ENCODE data around the gene HSD17B12. TPM values are rescaled to one million over a fixed set of nuclear protein-coding genes. Genes with fewer than 3 reads are reported as not detected.

Gene HSD17B12
- polyA plus RNA-seq, 1 donor from 2014 or later: 58.8 TPM

DNA sequence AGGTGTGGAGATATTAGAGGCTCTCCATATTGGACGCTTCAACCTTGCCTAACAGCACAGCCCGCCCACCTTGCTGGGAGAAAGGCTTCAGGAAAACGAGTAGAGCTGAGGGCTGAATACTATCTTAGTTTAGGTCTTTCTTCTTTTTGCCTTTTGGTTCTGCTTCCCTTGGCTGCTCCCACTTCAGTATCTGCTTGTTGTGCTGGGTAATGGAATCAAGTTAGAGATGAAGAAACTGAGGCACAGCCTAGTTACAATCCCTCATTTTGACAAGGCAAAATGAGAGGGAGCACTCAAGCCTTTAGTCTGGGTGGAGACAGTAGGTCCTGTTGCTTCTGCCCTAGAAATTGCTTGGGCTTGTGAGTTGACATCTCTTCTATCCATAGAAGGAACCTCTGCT, 41.3 kb upstream of the HSD17B12 start:
- no peak overlapping the region for H3K9ac ChIP-seq (ENCODE audit: low read length)
- H3K36me3 ChIP-seq (ENCODE audit: insufficient read depth, low read length): no peaks in the 10 kb centered on the region
- no peaks in the 10 kb centered on the region for H3K9me3 ChIP-seq (ENCODE audit: low read length)
- TF ChIP-seq MXI1 (conservative IDR thresholded peaks at IDR 0.05; ENCODE audit: poor library complexity, severe bottlenecking) (no peak), EP300 (conservative IDR thresholded peaks at IDR 0.05; ENCODE audit: poor library complexity, severe bottlenecking) (no peak), SMC3 (conservative IDR thresholded peaks at IDR 0.05; ENCODE audit: poor library complexity) (no peak), EZH2 (IDR thresholded peaks at IDR 0.05; ENCODE audit: borderline replicate concordance, insufficient read depth, low read length, poor library complexity, severe bottlenecking) (no peak), RAD21 (conservative IDR thresholded peaks at IDR 0.05) (no peak), POLR2AphosphoS5 (IDR thresholded peaks at IDR 0.05) (no peak), TAF1 (IDR thresholded peaks at IDR 0.05; ENCODE audit: low read depth) (no peak)
- TF ChIP-seq, protein P1, sequence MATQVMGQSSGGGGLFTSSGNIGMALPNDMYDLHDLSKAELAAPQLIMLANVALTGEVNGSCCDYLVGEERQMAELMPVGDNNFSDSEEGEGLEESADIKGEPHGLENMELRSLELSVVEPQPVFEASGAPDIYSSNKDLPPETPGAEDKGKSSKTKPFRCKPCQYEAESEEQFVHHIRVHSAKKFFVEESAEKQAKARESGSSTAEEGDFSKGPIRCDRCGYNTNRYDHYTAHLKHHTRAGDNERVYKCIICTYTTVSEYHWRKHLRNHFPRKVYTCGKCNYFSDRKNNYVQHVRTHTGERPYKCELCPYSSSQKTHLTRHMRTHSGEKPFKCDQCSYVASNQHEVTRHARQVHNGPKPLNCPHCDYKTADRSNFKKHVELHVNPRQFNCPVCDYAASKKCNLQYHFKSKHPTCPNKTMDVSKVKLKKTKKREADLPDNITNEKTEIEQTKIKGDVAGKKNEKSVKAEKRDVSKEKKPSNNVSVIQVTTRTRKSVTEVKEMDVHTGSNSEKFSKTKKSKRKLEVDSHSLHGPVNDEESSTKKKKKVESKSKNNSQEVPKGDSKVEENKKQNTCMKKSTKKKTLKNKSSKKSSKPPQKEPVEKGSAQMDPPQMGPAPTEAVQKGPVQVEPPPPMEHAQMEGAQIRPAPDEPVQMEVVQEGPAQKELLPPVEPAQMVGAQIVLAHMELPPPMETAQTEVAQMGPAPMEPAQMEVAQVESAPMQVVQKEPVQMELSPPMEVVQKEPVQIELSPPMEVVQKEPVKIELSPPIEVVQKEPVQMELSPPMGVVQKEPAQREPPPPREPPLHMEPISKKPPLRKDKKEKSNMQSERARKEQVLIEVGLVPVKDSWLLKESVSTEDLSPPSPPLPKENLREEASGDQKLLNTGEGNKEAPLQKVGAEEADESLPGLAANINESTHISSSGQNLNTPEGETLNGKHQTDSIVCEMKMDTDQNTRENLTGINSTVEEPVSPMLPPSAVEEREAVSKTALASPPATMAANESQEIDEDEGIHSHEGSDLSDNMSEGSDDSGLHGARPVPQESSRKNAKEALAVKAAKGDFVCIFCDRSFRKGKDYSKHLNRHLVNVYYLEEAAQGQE (IDR thresholded peaks at IDR 0.05; ENCODE audit: borderline replicate concordance): no peak
- TF ChIP-seq, protein P2, sequence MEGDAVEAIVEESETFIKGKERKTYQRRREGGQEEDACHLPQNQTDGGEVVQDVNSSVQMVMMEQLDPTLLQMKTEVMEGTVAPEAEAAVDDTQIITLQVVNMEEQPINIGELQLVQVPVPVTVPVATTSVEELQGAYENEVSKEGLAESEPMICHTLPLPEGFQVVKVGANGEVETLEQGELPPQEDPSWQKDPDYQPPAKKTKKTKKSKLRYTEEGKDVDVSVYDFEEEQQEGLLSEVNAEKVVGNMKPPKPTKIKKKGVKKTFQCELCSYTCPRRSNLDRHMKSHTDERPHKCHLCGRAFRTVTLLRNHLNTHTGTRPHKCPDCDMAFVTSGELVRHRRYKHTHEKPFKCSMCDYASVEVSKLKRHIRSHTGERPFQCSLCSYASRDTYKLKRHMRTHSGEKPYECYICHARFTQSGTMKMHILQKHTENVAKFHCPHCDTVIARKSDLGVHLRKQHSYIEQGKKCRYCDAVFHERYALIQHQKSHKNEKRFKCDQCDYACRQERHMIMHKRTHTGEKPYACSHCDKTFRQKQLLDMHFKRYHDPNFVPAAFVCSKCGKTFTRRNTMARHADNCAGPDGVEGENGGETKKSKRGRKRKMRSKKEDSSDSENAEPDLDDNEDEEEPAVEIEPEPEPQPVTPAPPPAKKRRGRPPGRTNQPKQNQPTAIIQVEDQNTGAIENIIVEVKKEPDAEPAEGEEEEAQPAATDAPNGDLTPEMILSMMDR (IDR thresholded peaks at IDR 0.05; ENCODE audit: poor library complexity, severe bottlenecking): no peak
- H4K20me1 ChIP-seq (ENCODE audit: insufficient read depth): no peaks in the 10 kb centered on the region
- H3K79me2 ChIP-seq (replicated peaks; ENCODE audit: insufficient read depth, low read length): peaks cover 1% of the 10 kb centered on the region
- H3K27ac ChIP-seq (ENCODE audit: low read length): no peak overlapping the region
- H3F3A ChIP-seq (ENCODE audit: insufficient read depth, low read length, poor library complexity, severe bottlenecking): no peaks in the 10 kb centered on the region
- H3K4me3 ChIP-seq (ENCODE audit: low read length): no peak overlapping the region
- no peaks in the 10 kb centered on the region for H3K9me2 ChIP-seq (ENCODE audit: insufficient read depth, low read length)
- no peak overlapping the region for H3K4me2 ChIP-seq (ENCODE audit: low read length)
- no peaks in the 10 kb centered on the region for H3K27me3 ChIP-seq (ENCODE audit: insufficient read depth, low read depth, low read length)
- H2AFZ ChIP-seq (ENCODE audit: low read depth, low read length): no peak overlapping the region

DNA sequence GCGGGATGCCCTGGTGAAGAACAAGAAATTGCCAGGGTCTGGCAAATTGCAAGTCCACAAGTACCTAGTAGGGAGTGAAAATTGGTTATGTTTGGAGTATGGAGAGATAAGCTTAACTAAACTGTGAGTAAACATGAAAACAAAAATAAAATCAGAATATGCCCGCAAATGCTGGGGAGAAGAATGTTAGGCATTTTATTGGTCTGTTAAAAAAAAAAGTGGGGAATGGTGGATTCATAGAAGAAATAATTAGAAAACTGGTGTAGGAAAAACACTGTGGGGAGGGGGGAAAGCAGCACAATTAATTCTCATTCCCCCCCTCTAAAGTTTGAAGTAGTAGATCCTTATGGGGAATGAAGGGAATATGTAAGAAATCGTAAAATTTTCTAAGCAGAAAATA, 40.6 kb upstream of the HSD17B12 start:
- Histone ChIP-seq H3K27me3 (ENCODE audit: insufficient read depth, low read depth, low read length) (no peaks in the 10 kb centered on the region), H3K36me3 (ENCODE audit: insufficient read depth, low read length) (no peaks in the 10 kb centered on the region), H3K9me2 (ENCODE audit: insufficient read depth, low read length) (no peaks in the 10 kb centered on the region), H3K79me2 (replicated peaks; ENCODE audit: insufficient read depth, low read length) (peaks cover 8% of the 10 kb centered on the region), H3K27ac (ENCODE audit: low read length) (no peak overlapping the region), H2AFZ (ENCODE audit: low read depth, low read length) (no peak overlapping the region), H3K4me2 (ENCODE audit: low read length) (no peak overlapping the region), H3K4me3 (ENCODE audit: low read length) (no peak overlapping the region), H3K9ac (ENCODE audit: low read length) (no peak overlapping the region), H4K20me1 (ENCODE audit: insufficient read depth) (no peaks in the 10 kb centered on the region), H3F3A (ENCODE audit: insufficient read depth, low read length, poor library complexity, severe bottlenecking) (no peaks in the 10 kb centered on the region), H3K9me3 (ENCODE audit: low read length) (no peaks in the 10 kb centered on the region)
- TF ChIP-seq RAD21 (conservative IDR thresholded peaks at IDR 0.05) (no peak), SMC3 (conservative IDR thresholded peaks at IDR 0.05; ENCODE audit: poor library complexity) (no peak), MXI1 (conservative IDR thresholded peaks at IDR 0.05; ENCODE audit: poor library complexity, severe bottlenecking) (no peak), EP300 (conservative IDR thresholded peaks at IDR 0.05; ENCODE audit: poor library complexity, severe bottlenecking) (no peak), EZH2 (IDR thresholded peaks at IDR 0.05; ENCODE audit: borderline replicate concordance, insufficient read depth, low read length, poor library complexity, severe bottlenecking) (no peak), POLR2AphosphoS5 (IDR thresholded peaks at IDR 0.05) (no peak), TAF1 (IDR thresholded peaks at IDR 0.05; ENCODE audit: low read depth) (no peak)
- TF ChIP-seq, protein P1 (IDR thresholded peaks at IDR 0.05; ENCODE audit: borderline replicate concordance): no peak
- TF ChIP-seq, protein P2 (IDR thresholded peaks at IDR 0.05; ENCODE audit: poor library complexity, severe bottlenecking): no peak

Data from neural cell (in vitro differentiated cells).